K562 (cell line): ENCODE results near the gene LBHD1. TPM values are rescaled to one million over a fixed set of nuclear protein-coding genes. Genes with fewer than 3 reads are reported as not detected.
A peak's percentile ranks its signal among the peaks of the same experiment; 100 is the strongest.

Source experiments
- BHLHE40 ChIP-seq: IDR thresholded peaks from 2 replicates; pipeline ENCODE4 v1.6.1; 2011; ENCODE audit warnings: low read length, improper control_type of control experiment
- BMI1 ChIP-seq: fragments of 150-350 bp; IDR thresholded peaks from 2 replicates; pipeline ENCODE4 v1.6.1; 2014; ENCODE audit warnings: low read length
- CBFB ChIP-seq: sonication (generic); formaldehyde crosslinking; IDR thresholded peaks from 2 replicates; pipeline ENCODE4 v1.4.0; 2020; ENCODE audit warnings: mild to moderate bottlenecking, missing genetic modification reagents
- CBX3 ChIP-seq, 2 experiments: IDR thresholded peaks; 1 replicate in 1 of 2; 2 replicates in 1 of 2; pipeline ENCODE4 v1.6.1; 2012; ENCODE audit warnings: inconsistent platforms in 2 of 2, low read length in 2 of 2, borderline replicate concordance in 1 of 2, control low read depth in 1 of 2
- CREBBP ChIP-seq: IDR thresholded peaks from one replicate; pipeline ENCODE4 v1.6.1; 2012; ENCODE audit warnings: low read depth, mild to moderate bottlenecking, control low read depth, inconsistent platforms, low read length
- FOXK2 ChIP-seq, 2 experiments: fragments of 450-650 bp; IDR thresholded peaks in 1 of 2; conservative IDR thresholded peaks in 1 of 2; 2 replicates each; pipeline ENCODE4 v1.6.1; 2016; ENCODE audit warnings: low read depth in 2 of 2, mild to moderate bottlenecking in 1 of 2
- FUS ChIP-seq: fragments of 200-400 bp; formaldehyde crosslinking; optimal IDR thresholded peaks from 2 replicates; pipeline ENCODE3; 2017; ENCODE audit warnings: low read depth, low read length
- HLTF ChIP-seq: fragments of 450-650 bp; IDR thresholded peaks from 2 replicates; pipeline ENCODE4 v1.6.1; 2016
- MAFG ChIP-seq: fragments of 450-650 bp; conservative IDR thresholded peaks from 2 replicates; pipeline ENCODE4 v1.6.1; 2016; ENCODE audit warnings: missing genetic modification characterization, missing compliant biosample characterization
- MNT ChIP-seq, 2 experiments: fragments of 450-650 bp; conservative IDR thresholded peaks; 2 replicates each; pipeline ENCODE4 v1.6.1; 2017; ENCODE audit warnings: mild to moderate bottlenecking in 2 of 2, moderate library complexity in 2 of 2
- NELFE ChIP-seq: IDR thresholded peaks from 2 replicates; pipeline ENCODE4 v1.6.1; 2011; ENCODE audit warnings: mild to moderate bottlenecking; ENCODE audit not compliant: insufficient read depth, insufficient read length
- NRF1 ChIP-seq, 2 experiments: fragments of 450-650 bp; IDR thresholded peaks in 1 of 2; conservative IDR thresholded peaks in 1 of 2; 2 replicates each; pipeline ENCODE4 v1.6.1; 2014; ENCODE audit warnings: mild to moderate bottlenecking in 2 of 2
- PHF8 ChIP-seq: fragments of 200-600 bp; sonication (generic); IDR thresholded peaks from 2 replicates; pipeline ENCODE4 v1.6.1; 2012; ENCODE audit warnings: mixed run types, mild to moderate bottlenecking, inconsistent platforms, low read length, moderate library complexity, borderline replicate concordance
- PKNOX1 ChIP-seq: fragments of 450-650 bp; IDR thresholded peaks from 2 replicates; pipeline ENCODE4 v1.6.1; 2016
- POLR2AphosphoS2 ChIP-seq: IDR thresholded peaks from 2 replicates; pipeline ENCODE4 v1.6.1; 2012; ENCODE audit warnings: low read length, improper control_type of control experiment
- PTRF ChIP-seq: fragments of 450-650 bp; IDR thresholded peaks from 2 replicates; pipeline ENCODE4 v1.6.1; 2016; ENCODE audit warnings: mild to moderate bottlenecking, missing genetic modification characterization, missing compliant biosample characterization
- RFX1 ChIP-seq: fragments of 450-650 bp; IDR thresholded peaks from 2 replicates; pipeline ENCODE4 v1.6.1; 2016; ENCODE audit warnings: mild to moderate bottlenecking, moderate library complexity
- TAF15 ChIP-seq: fragments of 200-400 bp; formaldehyde crosslinking; IDR thresholded peaks from 2 replicates; pipeline ENCODE4 v1.6.1; 2017; ENCODE audit warnings: mild to moderate bottlenecking, low read depth, low read length, moderate library complexity
- ZBTB7A ChIP-seq: IDR thresholded peaks from 2 replicates; pipeline ENCODE4 v1.6.1; 2011; ENCODE audit warnings: low read depth, mild to moderate bottlenecking, low read length, moderate library complexity, borderline replicate concordance; ENCODE audit not compliant: control insufficient read depth
- ZC3H4 ChIP-seq: sonication (generic); formaldehyde crosslinking; IDR thresholded peaks from 2 replicates; pipeline ENCODE4 v1.9.0; 2021; ENCODE audit warnings: missing genetic modification reagents, borderline replicate concordance
- ZFP1 ChIP-seq: fragments of 450-650 bp; formaldehyde crosslinking; IDR thresholded peaks from 2 replicates; pipeline ENCODE4 v1.4.0; 2020; ENCODE audit warnings: mild to moderate bottlenecking, mixed read lengths
- polyA plus RNA-seq, 8 experiments: library from polyadenylated mRNA; depleted of rRNA in 4 of 8; stranded (reverse) in 5 of 8; unstranded in 3 of 8; fragments of >200 nt; fragmentation: Nextera tagmentation in 2 of 8; fragmentation: Illumina TruSeq in 1 of 8; extraction: Ambion mirVana in 2 of 8; extraction: Trizol in 1 of 8; gene quantifications; 2 replicates each; pipeline versions ENCODE4 v1.2.1 to v1.2.3, GENCODE V29; 2011 to 2014; ENCODE audit warnings: inconsistent platforms in 1 of 8, missing spikeins in 1 of 8
- total RNA-seq, 7 experiments: library from RNA; depleted of rRNA in 6 of 7; stranded (reverse); fragments of >200 nt in 6 of 7; fragmentation: Illumina TruSeq in 2 of 7; extraction: Trizol in 2 of 7; gene quantifications; 2 replicates each; pipeline versions ENCODE4 v1.2.1 to v1.2.3, GENCODE V29; 2011 to 2021; ENCODE audit warnings: low replicate concordance in 1 of 7
- TF ChIP-seq, protein P1 (sequence below), 2 experiments: fragments of 200-800 bp in 1 of 2; sonication (Bioruptor generic) in 1 of 2; sonication (generic) in 1 of 2; formaldehyde crosslinking in 1 of 2; IDR thresholded peaks in 1 of 2; conservative IDR thresholded peaks in 1 of 2; 2 replicates each; pipeline versions ENCODE4 v1.5.0 to v1.6.1; 2016 to 2020; ENCODE audit warnings: missing compliant biosample characterization in 1 of 2, missing genetic modification characterization in 1 of 2, missing genetic modification reagents in 1 of 2
- TF ChIP-seq, protein P2 (sequence below): fragments of 200-400 bp; formaldehyde crosslinking; IDR thresholded peaks from 2 replicates; pipeline ENCODE4 v1.6.1; 2017; ENCODE audit warnings: mild to moderate bottlenecking, low read depth, low read length, moderate library complexity

LBHD1 gene
- total and polyA plus RNA-seq, 9 of the 15 experiments (the other 6 are each of a cell fraction or from before 2014, with no cell fraction given): 2.6 to 28.0 (median 12.5) TPM

GRCh38 chr11:62669420-62670161, 2.5 kb downstream of the LBHD1 start (continued):
- TF ChIP-seq PKNOX1 (0 out of 2 replicates have a peak, but pooled peaks have one; percentile 2), POLR2AphosphoS2 (no peak), BMI1 (no peak), TAF15 (no peak), ZBTB7A (no peak), CREBBP (no peak), MAFG (no peak), PTRF (tag) (no peak), HLTF (no peak), ZFP1 (CRISPR knock-in tag) (no peak), BHLHE40 (no peak), NRF1 (conservative IDR thresholded peaks at IDR 0.05 in 1 of 2, IDR thresholded peaks at IDR 0.05 in 1 of 2) (no peak), MNT (conservative IDR thresholded peaks at IDR 0.05) (0 out of 4 replicates have a peak, but pooled peaks of 1 of the 2 experiments have one; percentile 11), PHF8 (no peak; the same call in 1 of the 2 replicates), FUS (no peak), CBFB (no peak), RFX1 (no peak), ZC3H4 (CRISPR knock-in tag) (no peak), CBX3 (IDR thresholded peaks at IDR 0.05; ENCODE audit: borderline replicate concordance in 1 of 2, low read length in 2 of 2) (no peak), NELFE (no peak), FOXK2 (conservative IDR thresholded peaks at IDR 0.05 in 1 of 2, IDR thresholded peaks at IDR 0.05 in 1 of 2; ENCODE audit: low read depth in 2 of 2) (no peak)
- TF ChIP-seq, protein P1, sequence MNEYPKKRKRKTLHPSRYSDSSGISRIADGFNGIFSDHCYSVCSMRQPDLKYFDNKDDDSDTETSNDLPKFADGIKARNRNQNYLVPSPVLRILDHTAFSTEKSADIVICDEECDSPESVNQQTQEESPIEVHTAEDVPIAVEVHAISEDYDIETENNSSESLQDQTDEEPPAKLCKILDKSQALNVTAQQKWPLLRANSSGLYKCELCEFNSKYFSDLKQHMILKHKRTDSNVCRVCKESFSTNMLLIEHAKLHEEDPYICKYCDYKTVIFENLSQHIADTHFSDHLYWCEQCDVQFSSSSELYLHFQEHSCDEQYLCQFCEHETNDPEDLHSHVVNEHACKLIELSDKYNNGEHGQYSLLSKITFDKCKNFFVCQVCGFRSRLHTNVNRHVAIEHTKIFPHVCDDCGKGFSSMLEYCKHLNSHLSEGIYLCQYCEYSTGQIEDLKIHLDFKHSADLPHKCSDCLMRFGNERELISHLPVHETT (CRISPR knock-in tag; conservative IDR thresholded peaks at IDR 0.05 in 1 of 2, IDR thresholded peaks at IDR 0.05 in 1 of 2): no peak
- TF ChIP-seq, protein P2, sequence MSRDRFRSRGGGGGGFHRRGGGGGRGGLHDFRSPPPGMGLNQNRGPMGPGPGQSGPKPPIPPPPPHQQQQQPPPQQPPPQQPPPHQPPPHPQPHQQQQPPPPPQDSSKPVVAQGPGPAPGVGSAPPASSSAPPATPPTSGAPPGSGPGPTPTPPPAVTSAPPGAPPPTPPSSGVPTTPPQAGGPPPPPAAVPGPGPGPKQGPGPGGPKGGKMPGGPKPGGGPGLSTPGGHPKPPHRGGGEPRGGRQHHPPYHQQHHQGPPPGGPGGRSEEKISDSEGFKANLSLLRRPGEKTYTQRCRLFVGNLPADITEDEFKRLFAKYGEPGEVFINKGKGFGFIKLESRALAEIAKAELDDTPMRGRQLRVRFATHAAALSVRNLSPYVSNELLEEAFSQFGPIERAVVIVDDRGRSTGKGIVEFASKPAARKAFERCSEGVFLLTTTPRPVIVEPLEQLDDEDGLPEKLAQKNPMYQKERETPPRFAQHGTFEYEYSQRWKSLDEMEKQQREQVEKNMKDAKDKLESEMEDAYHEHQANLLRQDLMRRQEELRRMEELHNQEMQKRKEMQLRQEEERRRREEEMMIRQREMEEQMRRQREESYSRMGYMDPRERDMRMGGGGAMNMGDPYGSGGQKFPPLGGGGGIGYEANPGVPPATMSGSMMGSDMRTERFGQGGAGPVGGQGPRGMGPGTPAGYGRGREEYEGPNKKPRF: no peak
